ENCODE data around the gene MAGED4.
"Not testable (repeated sequence)": the region's sequence is repeated elsewhere in the genome, so short reads cannot be mapped to it uniquely, and the experiment has no call there.

MAGED4 gene

DNA sequence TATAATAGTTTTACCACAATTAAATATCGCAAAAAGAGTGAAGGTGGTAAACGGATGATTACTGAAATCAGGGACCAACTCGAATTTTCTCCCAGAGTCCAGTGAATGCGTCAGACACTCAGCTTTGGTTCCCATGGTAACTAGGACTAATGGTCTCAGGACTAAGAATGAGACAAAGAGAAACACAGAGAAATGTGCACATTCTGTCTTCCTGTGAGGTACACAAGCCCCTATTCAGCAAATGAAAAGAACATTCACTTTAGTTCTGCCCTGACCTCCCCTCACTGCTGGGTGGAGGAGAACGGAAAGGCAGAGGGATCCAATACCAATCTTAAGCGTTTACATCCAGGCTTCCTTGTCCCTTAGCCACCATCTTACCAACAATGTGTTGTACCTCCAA lies 26.7 kb downstream of the MAGED4 start:
- not testable (repeated sequence) for H3K36me3 ChIP-seq (ENCODE audit: control insufficient read depth, insufficient read depth, low read length); H3K9me3 ChIP-seq (ENCODE audit: control insufficient read depth, low read length); H3K27ac ChIP-seq (ENCODE audit: insufficient read depth, low read length, poor library complexity, severe bottlenecking); H3K4me3 ChIP-seq (ENCODE audit: insufficient read depth, low read depth, low read length, poor library complexity, severe bottlenecking); H3K27me3 ChIP-seq (replicated peaks; ENCODE audit: control insufficient read depth, insufficient read depth, low read length, poor library complexity, severe bottlenecking); DNase-seq; H3K4me1 ChIP-seq (ENCODE audit: control insufficient read depth, insufficient read depth, low read length, poor library complexity, severe bottlenecking)

DNA sequence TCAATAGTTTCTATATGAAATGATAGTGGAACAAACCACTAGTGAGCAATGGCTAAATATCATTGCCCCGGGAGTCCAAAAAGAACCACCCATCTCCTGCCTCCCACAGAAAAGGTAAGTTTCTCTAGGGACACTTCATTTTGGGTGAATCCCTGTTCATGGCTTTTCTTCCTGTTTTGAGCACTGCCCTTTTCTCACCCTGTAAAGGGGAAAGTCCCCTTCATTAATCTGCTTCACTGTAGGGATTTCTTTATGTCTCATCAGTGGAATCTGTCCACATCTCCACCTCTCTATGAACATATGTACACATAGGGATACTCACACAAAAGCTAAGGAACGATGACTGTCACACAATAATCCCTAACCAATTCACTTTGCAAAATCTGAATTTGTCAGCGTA lies 28.6 kb downstream of the MAGED4 start:
- Histone ChIP-seq H3K27ac (ENCODE audit: insufficient read depth, low read length, poor library complexity, severe bottlenecking) (no peak overlapping the region), H3K9me3 (ENCODE audit: control insufficient read depth, low read length) (no peaks in the 10 kb centered on the region), H3K27me3 (replicated peaks; ENCODE audit: control insufficient read depth, insufficient read depth, low read length, poor library complexity, severe bottlenecking) (no peaks in the 10 kb centered on the region)

GRCh38 chrX:52216541-52216940 lies 31.9 kb downstream of the MAGED4 start:
- Histone ChIP-seq H3K9me3 (ENCODE audit: control insufficient read depth, low read length) (no peaks in the 10 kb centered on the region), H3K36me3 (ENCODE audit: control insufficient read depth, insufficient read depth, low read length) (no peaks in the 10 kb centered on the region), H3K27ac (ENCODE audit: insufficient read depth, low read length, poor library complexity, severe bottlenecking) (no peak overlapping the region), H3K4me1 (ENCODE audit: control insufficient read depth, insufficient read depth, low read length, poor library complexity, severe bottlenecking) (no peaks in the 10 kb centered on the region), H3K27me3 (replicated peaks; ENCODE audit: control insufficient read depth, insufficient read depth, low read length, poor library complexity, severe bottlenecking) (no peaks in the 10 kb centered on the region), H3K4me3 (ENCODE audit: insufficient read depth, low read depth, low read length, poor library complexity, severe bottlenecking) (no peak overlapping the region)
- no peak for DNase-seq

More for the DNA sequence above, 28.6 kb downstream of the MAGED4 start:
- Histone ChIP-seq H3K36me3 (ENCODE audit: control insufficient read depth, insufficient read depth, low read length) (no peaks in the 10 kb centered on the region), H3K4me3 (ENCODE audit: insufficient read depth, low read depth, low read length, poor library complexity, severe bottlenecking) (no peak overlapping the region), H3K4me1 (ENCODE audit: control insufficient read depth, insufficient read depth, low read length, poor library complexity, severe bottlenecking) (no peaks in the 10 kb centered on the region)
- DNase-seq = no peak

DNA sequence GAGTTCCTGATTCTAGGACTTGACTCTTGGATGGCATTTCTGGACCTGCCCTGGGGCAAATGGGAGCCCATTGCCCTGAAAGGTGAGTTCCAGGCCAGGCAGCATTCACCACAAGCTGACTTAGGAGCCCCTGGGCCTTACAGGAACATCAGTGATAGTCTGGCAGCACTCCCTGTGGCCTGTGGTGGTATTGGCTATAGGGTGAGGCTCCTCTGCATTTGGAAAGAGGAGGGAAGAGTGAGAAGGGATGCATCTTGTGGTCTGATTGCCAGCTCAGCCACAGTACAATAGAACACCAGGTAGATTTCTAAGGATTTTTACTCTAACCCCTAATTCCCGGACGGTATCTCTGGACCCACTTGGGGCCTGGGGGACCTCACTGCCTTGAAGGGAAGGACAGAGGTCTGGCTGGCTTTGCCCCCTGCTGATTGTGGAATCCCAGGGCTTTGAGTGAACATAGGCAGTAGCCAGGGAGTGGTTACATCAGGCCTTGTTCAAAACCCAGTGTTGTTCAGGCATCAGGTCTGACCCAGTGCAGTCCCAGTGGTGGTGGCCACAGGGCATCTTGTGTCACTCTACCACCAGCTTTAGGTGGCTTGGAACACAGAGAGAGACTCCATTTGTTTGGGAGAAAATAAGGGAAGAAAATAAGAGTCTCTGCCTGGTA lies 32.9 kb downstream of the MAGED4 start:
- Histone ChIP-seq H3K9me3 (ENCODE audit: control insufficient read depth, low read length) (no peaks in the 10 kb centered on the region), H3K27me3 (replicated peaks; ENCODE audit: control insufficient read depth, insufficient read depth, low read length, poor library complexity, severe bottlenecking) (no peaks in the 10 kb centered on the region), H3K27ac (ENCODE audit: insufficient read depth, low read length, poor library complexity, severe bottlenecking) (no peak overlapping the region), H3K4me3 (ENCODE audit: insufficient read depth, low read depth, low read length, poor library complexity, severe bottlenecking) (no peak overlapping the region), H3K36me3 (ENCODE audit: control insufficient read depth, insufficient read depth, low read length) (no peaks in the 10 kb centered on the region), H3K4me1 (ENCODE audit: control insufficient read depth, insufficient read depth, low read length, poor library complexity, severe bottlenecking) (no peaks in the 10 kb centered on the region)
- no peak for DNase-seq

DNA sequence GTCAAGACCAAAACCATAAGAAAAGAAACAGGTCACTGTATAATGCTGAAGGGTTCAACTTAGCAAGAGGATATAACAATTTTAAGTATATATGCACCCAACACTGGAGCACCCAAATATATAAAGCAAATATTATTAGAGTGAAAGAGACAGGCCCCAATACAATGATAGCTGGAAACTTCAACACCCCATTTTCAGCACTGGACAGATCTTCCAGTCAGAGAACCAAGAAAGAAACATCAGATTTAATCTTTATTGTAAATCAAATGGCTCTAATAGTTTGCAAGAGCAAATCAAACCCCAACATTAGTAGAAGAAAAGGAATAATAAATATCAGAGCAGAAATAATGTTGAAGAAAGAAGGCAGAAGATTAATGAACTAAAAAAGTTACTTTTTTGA lies 36.2 kb downstream of the MAGED4 start:
- Histone ChIP-seq H3K4me3 (ENCODE audit: insufficient read depth, low read depth, low read length, poor library complexity, severe bottlenecking) (no peak overlapping the region), H3K4me1 (ENCODE audit: control insufficient read depth, insufficient read depth, low read length, poor library complexity, severe bottlenecking) (no peaks in the 10 kb centered on the region), H3K27me3 (replicated peaks; ENCODE audit: control insufficient read depth, insufficient read depth, low read length, poor library complexity, severe bottlenecking) (no peaks in the 10 kb centered on the region), H3K9me3 (ENCODE audit: control insufficient read depth, low read length) (no peaks in the 10 kb centered on the region), H3K27ac (ENCODE audit: insufficient read depth, low read length, poor library complexity, severe bottlenecking) (no peak overlapping the region), H3K36me3 (ENCODE audit: control insufficient read depth, insufficient read depth, low read length) (no peaks in the 10 kb centered on the region)
- DNase-seq = no peak
